Epithelial cell of alveolus of lung (primary cell): Measurements from ENCODE around the gene EFS. TPM values are rescaled to one million over a fixed set of nuclear protein-coding genes. Genes with fewer than 3 reads are reported as not detected.

Experiments
- total RNA-seq: library from RNA; depleted of rRNA; stranded (reverse); fragments of >200 nt; gene quantifications from 2 replicates; pipeline ENCODE4 v1.2.1, GENCODE V29; 2015

The EFS gene
- 21.6 and 34.2 TPM in 2 replicates for total RNA-seq

GRCh38 chr14:23365036-23365731 is at the start of gene EFS:
EFS (minus strand) TSS chr14:23365172; CDS start chr14:23365025, 147 bp downstream.

GRCh38 chr14:23407516-23408306 is 42.7 kb upstream of the EFS start, which contains the start of gene MYH6:
MYH6 (minus strand) TSS chr14:23408273; CDS start chr14:23407223, 1,050 bp downstream.

GRCh38 chr14:23376482-23377197 is 11.7 kb upstream of the EFS start, which contains the start of gene CMTM5:
CMTM5 (plus strand) TSS chr14:23377046; CDS start chr14:23377252, 206 bp downstream.

GRCh38 chr14:23372509-23372908 is 7.5 kb upstream of the EFS start, which contains the start of gene IL25:
IL25 (plus strand) TSS chr14:23372809.

GRCh38 chr14:23352506-23353432 is 12.2 kb downstream of the EFS start, which contains the start of gene SLC22A17:
SLC22A17 (minus strand) TSS chr14:23352887.

GRCh38 chr14:23320584-23321571 is 44.1 kb downstream of the EFS start, which contains the start of gene PABPN1:
PABPN1 (plus strand) TSS chr14:23321457; CDS start chr14:23321470, 13 bp downstream.

GRCh38 chr14:23306412-23307145 is 58.4 kb downstream of the EFS start, which contains the start of gene BCL2L2:
BCL2L2 (plus strand) TSS chr14:23306833; CDS start chr14:23307768, 935 bp downstream.

Other genes starting within 250 kb of the EFS start
- not detected in 2 replicates for gene CEBPE, start 245.9 kb downstream of the EFS start, total RNA-seq
- gene SLC7A8, start 181.5 kb downstream of the EFS start, total RNA-seq, result 0.26 and 4.6 TPM in 2 replicates
- not detected in 2 replicates for gene RNF212B, start 127.2 kb downstream of the EFS start, total RNA-seq
- 9.1 and 16.4 TPM in 2 replicates for gene HOMEZ, start 79.0 kb downstream of the EFS start, total RNA-seq
- 1.6 and 4.7 TPM in 2 replicates for gene PPP1R3E, start 62.3 kb downstream of the EFS start, total RNA-seq
- 12.0 and 18.4 TPM in 2 replicates for gene BCL2L2, start 58.3 kb downstream of the EFS start, total RNA-seq
- gene PABPN1, start 43.7 kb downstream of the EFS start, total RNA-seq, result 40.2 and 60.3 TPM in 2 replicates
- 34.6 and 59.7 TPM in 2 replicates for gene SLC22A17, start 12.3 kb downstream of the EFS start, total RNA-seq
- not detected in 2 replicates for gene IL25, start 7.6 kb upstream of the EFS start, total RNA-seq
- gene CMTM5, start 11.9 kb upstream of the EFS start, total RNA-seq, result 2.2 TPM in 1 of 2 replicates, not detected in the other
- not detected in 2 replicates for gene MYH6, start 43.1 kb upstream of the EFS start, total RNA-seq
- 0.56 TPM in 1 of 2 replicates, not detected in the other for gene MYH7, start 70.5 kb upstream of the EFS start, total RNA-seq
- 24.4 and 30.1 TPM in 2 replicates for gene NGDN, start 104.5 kb upstream of the EFS start, total RNA-seq
- gene ZFHX2, start 186.6 kb upstream of the EFS start, total RNA-seq, result 0.08 and 0.39 TPM in 2 replicates
- 10.0 and 13.4 TPM in 2 replicates for gene THTPA, start 191.1 kb upstream of the EFS start, total RNA-seq
- 10.1 and 14.6 TPM in 2 replicates for gene AP1G2, start 202.6 kb upstream of the EFS start, total RNA-seq
- gene JPH4, start 213.6 kb upstream of the EFS start, total RNA-seq, result under 0.01 and 0.24 TPM in 2 replicates